OCI-LY7 (cell line): ENCODE results near the gene RTP2. TPM values are rescaled to one million over a fixed set of nuclear protein-coding genes. Genes with fewer than 3 reads are reported as not detected.
A peak's percentile ranks its signal among the peaks of the same experiment; 100 is the strongest.

Experiments
- BruUV-seq: library from RNA; stranded (reverse); fragments of 400-500 nt; replicated peaks from 2 replicates; lab custom pipeline; 2021; lab: Mats Ljungman, UMichigan
- CTCF ChIA-PET: fragments of 300-600 bp; sonication (Branson Sonifier 250); formaldehyde crosslinking; loops from one replicate; lab custom pipeline; 2022; ENCODE audit warnings: antibody characterized with exemption; ENCODE audit not compliant: unreplicated experiment; lab: Charles Lee
- POLR2A ChIA-PET: fragments of 300-600 bp; sonication (Branson Sonifier 250); formaldehyde crosslinking; loops from one replicate; lab custom pipeline; 2022; ENCODE audit warnings: antibody characterized with exemption; lab: Charles Lee
- DNase-seq: peaks from one replicate; pipeline ENCODE4 v3.0.0-alpha.2; 2015; ENCODE audit warnings: low spot score
- H2AFZ ChIP-seq: fragments of 200-600 bp; sonication (generic), shearing (Covaris generic); 2 replicates; pipeline ENCODE4 v1.6.1; 2014; ENCODE audit warnings: mild to moderate bottlenecking, antibody characterized with exemption, low read length, moderate library complexity
- H3K27ac ChIP-seq: fragments of 200-600 bp; sonication (generic); 2 replicates; pipeline ENCODE4 v1.5.1; 2014; ENCODE audit warnings: mixed run types, low read depth, mild to moderate bottlenecking, moderate library complexity, low read length, inconsistent platforms; ENCODE audit not compliant: poor library complexity, severe bottlenecking
- H3K36me3 ChIP-seq: fragments of 200-600 bp; sonication (generic); 2 replicates; pipeline ENCODE4 v1.6.1; 2014; ENCODE audit warnings: mild to moderate bottlenecking, antibody characterized with exemption, low read length, moderate library complexity, mixed read lengths; ENCODE audit not compliant: insufficient read depth
- H3K4me1 ChIP-seq: fragments of 200-600 bp; sonication (generic); 2 replicates; pipeline ENCODE4 v1.5.1; 2014; ENCODE audit warnings: mild to moderate bottlenecking, low read length; ENCODE audit not compliant: insufficient read depth, poor library complexity, severe bottlenecking
- H3K4me2 ChIP-seq: fragments of 200-600 bp; sonication (generic); 2 replicates; pipeline ENCODE4 v1.6.1; 2014; ENCODE audit warnings: mild to moderate bottlenecking, low read length
- H3K4me3 ChIP-seq: fragments of 200-600 bp; sonication (generic); 2 replicates; pipeline ENCODE4 v1.5.1; 2014; ENCODE audit warnings: mild to moderate bottlenecking, low read depth, low read length; ENCODE audit not compliant: poor library complexity, severe bottlenecking
- H3K79me2 ChIP-seq: fragments of 200-600 bp; sonication (generic); 2 replicates; pipeline ENCODE4 v1.6.1; 2016; ENCODE audit warnings: low read depth, mild to moderate bottlenecking, low read length, moderate library complexity, mixed read lengths; ENCODE audit not compliant: insufficient read depth
- H3K9me2 ChIP-seq: fragments of 200-600 bp; sonication (generic); 2 replicates; pipeline ENCODE4 v1.6.1; 2016; ENCODE audit warnings: mild to moderate bottlenecking, low read length, mixed read lengths; ENCODE audit not compliant: insufficient read depth
- H3K9me3 ChIP-seq: fragments of 200-600 bp; sonication (generic); 2 replicates; pipeline ENCODE4 v1.6.1; 2014; ENCODE audit warnings: mild to moderate bottlenecking, mixed run types, low read length, mixed read lengths
- H4K20me1 ChIP-seq: fragments of 200-600 bp; sonication (generic); 2 replicates; pipeline ENCODE4 v1.6.1; 2014; ENCODE audit warnings: mild to moderate bottlenecking, antibody characterized with exemption, low read length, moderate library complexity, mixed read lengths; ENCODE audit not compliant: insufficient read depth
- EZH2phosphoT487 ChIP-seq: fragments of 200-600 bp; sonication (generic); IDR thresholded peaks from 2 replicates; pipeline ENCODE4 v1.6.1; 2018; ENCODE audit warnings: low read depth, borderline replicate concordance, mild to moderate bottlenecking, mixed run types, antibody characterized with exemption, low read length, moderate library complexity, mixed read lengths
- intact Hi-C: fragments of 100-400 bp; cut with micrococcal nuclease; formaldehyde crosslinking; loops from one replicate; pipeline ENCODE4 v1.10.0; 2022; ENCODE audit not compliant: unreplicated experiment
- total RNA-seq, 2 experiments: library from RNA; depleted of rRNA in 1 of 2; stranded (reverse); fragments of >200 nt in 1 of 2; shearing (Covaris generic) in 1 of 2; gene quantifications; 2 replicates each; pipeline ENCODE4 v1.2.3, GENCODE V29; 2014 to 2022
- TF ChIP-seq, protein P1 (sequence below): fragments of 200-600 bp; sonication (generic); conservative IDR thresholded peaks from 2 replicates; pipeline ENCODE4 v1.5.1; 2014; ENCODE audit warnings: mild to moderate bottlenecking, antibody characterized with exemption, low read length, moderate library complexity, mixed read lengths

RTP2 gene
- total RNA-seq, 2 experiments from 2014 or later, result not detected

DNA sequence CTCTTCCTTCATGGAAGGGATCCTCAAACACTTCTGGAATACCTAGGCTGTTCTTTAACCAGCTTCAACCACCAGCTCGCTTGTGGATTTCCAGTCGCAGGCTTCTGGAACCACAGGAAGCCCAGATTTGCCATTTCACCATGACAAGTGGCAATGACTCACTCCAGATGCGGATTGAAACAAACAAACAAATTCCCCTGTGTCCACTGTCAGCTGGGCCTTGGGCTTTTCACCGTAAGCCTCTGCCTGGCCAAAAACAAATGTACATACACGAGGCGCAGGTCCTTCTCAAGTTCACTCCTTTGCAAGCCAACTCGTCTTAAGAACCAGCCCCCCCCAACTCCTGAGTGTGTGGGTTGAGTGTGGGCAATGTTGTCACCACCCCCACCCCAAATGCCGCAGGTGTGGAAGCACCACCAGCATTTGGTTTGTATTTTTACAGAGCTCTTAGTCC is 34.1 kb upstream of the RTP2 start:
- POLR2A ChIA-PET, result interaction anchor here (0.6 to 1.1 kb wide), 6 partner anchors 186 to 442 kb away, joined by 3 to 8 read pairs (median 4); no protein-coding TSS in a partner anchor
- Histone ChIP-seq H3K27ac (no peak overlapping the region), H3K79me2 (peaks cover 99% of the 10 kb centered on the region), H3K9me2 (no peaks in the 10 kb centered on the region), H2AFZ (no peak overlapping the region), H4K20me1 (peaks cover 72% of the 10 kb centered on the region), H3K4me2 (peak overlapping the region; percentile 93), H3K9me3 (no peaks in the 10 kb centered on the region), H3K4me1 (peaks cover 60% of the 10 kb centered on the region), H3K36me3 (peaks cover 100% of the 10 kb centered on the region), H3K4me3 (no peak overlapping the region)
- no peak for DNase-seq
- TF ChIP-seq EZH2phosphoT487, result no peak
- TF ChIP-seq, protein P1, sequence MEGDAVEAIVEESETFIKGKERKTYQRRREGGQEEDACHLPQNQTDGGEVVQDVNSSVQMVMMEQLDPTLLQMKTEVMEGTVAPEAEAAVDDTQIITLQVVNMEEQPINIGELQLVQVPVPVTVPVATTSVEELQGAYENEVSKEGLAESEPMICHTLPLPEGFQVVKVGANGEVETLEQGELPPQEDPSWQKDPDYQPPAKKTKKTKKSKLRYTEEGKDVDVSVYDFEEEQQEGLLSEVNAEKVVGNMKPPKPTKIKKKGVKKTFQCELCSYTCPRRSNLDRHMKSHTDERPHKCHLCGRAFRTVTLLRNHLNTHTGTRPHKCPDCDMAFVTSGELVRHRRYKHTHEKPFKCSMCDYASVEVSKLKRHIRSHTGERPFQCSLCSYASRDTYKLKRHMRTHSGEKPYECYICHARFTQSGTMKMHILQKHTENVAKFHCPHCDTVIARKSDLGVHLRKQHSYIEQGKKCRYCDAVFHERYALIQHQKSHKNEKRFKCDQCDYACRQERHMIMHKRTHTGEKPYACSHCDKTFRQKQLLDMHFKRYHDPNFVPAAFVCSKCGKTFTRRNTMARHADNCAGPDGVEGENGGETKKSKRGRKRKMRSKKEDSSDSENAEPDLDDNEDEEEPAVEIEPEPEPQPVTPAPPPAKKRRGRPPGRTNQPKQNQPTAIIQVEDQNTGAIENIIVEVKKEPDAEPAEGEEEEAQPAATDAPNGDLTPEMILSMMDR, result no peak
- intact Hi-C loops, result loop anchor here (10.0 kb wide), 1 partner anchor 1308 kb away; no protein-coding TSS in a partner anchor
- CTCF ChIA-PET, result interaction anchor here (0.6 kb wide), 1 partner anchor 839 kb away, joined by 3 read pairs; no protein-coding TSS in a partner anchor
- BruUV-seq, result no TSS peak

DNA sequence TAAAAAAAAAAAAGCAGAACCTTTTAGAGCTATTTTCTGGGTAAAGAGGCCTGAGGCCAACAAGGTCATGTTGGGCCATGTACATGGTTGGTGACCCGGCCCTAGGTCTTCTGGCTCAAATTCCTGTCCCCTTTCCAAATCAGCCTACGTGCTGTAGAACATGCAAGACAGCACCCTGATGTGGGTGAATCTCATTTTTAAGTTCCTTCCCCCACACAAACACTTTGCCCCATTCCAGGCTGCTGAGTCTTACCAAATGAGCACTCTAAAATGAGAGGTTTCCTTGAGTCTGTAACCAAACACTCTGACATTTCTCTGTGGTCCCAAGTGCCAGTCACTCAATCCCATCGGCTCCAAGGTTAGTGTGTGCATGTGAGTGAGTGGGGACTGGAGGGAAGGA is 33.5 kb upstream of the RTP2 start:
- BruUV-seq, result no TSS peak
- intact Hi-C loops, result loop anchor here (10.0 kb wide), 1 partner anchor 1309 kb away; no protein-coding TSS in a partner anchor
- TF ChIP-seq, protein P1, result no peak
- TF ChIP-seq EZH2phosphoT487, result no peak
- Histone ChIP-seq H3K4me2 (peak overlapping the region; percentile 93), H3K4me1 (peaks cover 60% of the 10 kb centered on the region), H2AFZ (no peak overlapping the region), H3K9me3 (no peaks in the 10 kb centered on the region), H4K20me1 (peaks cover 76% of the 10 kb centered on the region), H3K36me3 (peaks cover 100% of the 10 kb centered on the region), H3K79me2 (peaks cover 98% of the 10 kb centered on the region), H3K9me2 (no peaks in the 10 kb centered on the region), H3K27ac (no peak overlapping the region), H3K4me3 (peak overlapping the region; percentile 16)
- POLR2A ChIA-PET, result interaction anchor here (0.5 to 1.2 kb wide), 3 partner anchors 10 to 864 kb away, joined by 3 to 4 read pairs (median 3); partner anchors contain the start of gene BCL6
- DNase-seq, result no peak
- CTCF ChIA-PET, result no interaction called here

DNA sequence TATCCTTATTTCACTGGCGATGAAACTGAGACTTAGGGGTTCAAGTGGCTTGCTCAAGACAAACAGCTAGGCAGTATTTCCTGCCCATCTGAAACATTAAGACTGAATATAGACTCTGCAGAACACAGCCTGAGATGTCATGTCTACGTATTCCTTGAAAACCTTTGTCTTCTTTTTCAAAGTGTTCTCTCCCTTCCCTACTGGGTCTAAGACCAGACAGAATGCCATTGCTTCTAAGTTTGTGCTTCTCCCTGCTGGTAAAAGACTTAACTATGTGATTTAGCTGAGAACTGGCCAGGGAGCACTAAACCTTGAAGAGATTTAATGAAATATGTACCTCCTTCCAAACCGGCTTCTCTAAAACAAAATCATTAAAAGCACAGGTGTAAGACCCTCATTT is 33.0 kb upstream of the RTP2 start:
- Histone ChIP-seq H3K4me3 (no peak overlapping the region), H3K4me1 (peaks cover 57% of the 10 kb centered on the region), H3K79me2 (peaks cover 97% of the 10 kb centered on the region), H3K36me3 (peaks cover 100% of the 10 kb centered on the region), H3K9me2 (no peaks in the 10 kb centered on the region), H2AFZ (no peak overlapping the region), H4K20me1 (peaks cover 80% of the 10 kb centered on the region), H3K4me2 (peak overlapping the region; percentile 93; the same call in 1 of the 2 replicates), H3K9me3 (no peaks in the 10 kb centered on the region), H3K27ac (no peak overlapping the region)
- TF ChIP-seq, protein P1, result no peak
- no peak for TF ChIP-seq EZH2phosphoT487
- POLR2A ChIA-PET, result interaction anchor here (0.5 to 1.7 kb wide), 5 partner anchors 10 to 864 kb away, joined by 3 to 4 read pairs (median 3); partner anchors contain the start of gene BCL6
- BruUV-seq, result no TSS peak
- DNase-seq, result no peak
- CTCF ChIA-PET, result no interaction called here
- intact Hi-C loops, result loop anchor here (10.0 kb wide), 1 partner anchor 1309 kb away; no protein-coding TSS in a partner anchor
